ENCODE data around the gene PDE5A.

PDE5A gene

GRCh38 chr4:119581190-119581873 is 47.3 kb downstream of the PDE5A start:
- H3K36me3 ChIP-seq (ENCODE audit: control insufficient read depth, low read length): no peaks in the 10 kb centered on the region
- H3K79me2 ChIP-seq (ENCODE audit: control insufficient read depth, low read length): no peaks in the 10 kb centered on the region
- no peak for TF ChIP-seq EZH2phosphoT487 (IDR thresholded peaks at IDR 0.05; ENCODE audit: borderline replicate concordance, low read length)
- no peak for TF ChIP-seq CTCF (IDR thresholded peaks at IDR 0.05; ENCODE audit: low read depth, low read length, poor library complexity, severe bottlenecking)
- H3K4me3 ChIP-seq (ENCODE audit: low read length): no peak overlapping the region
- H3K4me2 ChIP-seq (ENCODE audit: low read length): no peak overlapping the region
- H3K9me3 ChIP-seq (ENCODE audit: control insufficient read depth, insufficient read depth, low read length): no peaks in the 10 kb centered on the region
- H3K27ac ChIP-seq (ENCODE audit: low read depth, low read length): no peak overlapping the region
- H3K4me1 ChIP-seq (ENCODE audit: control insufficient read depth, low read length): no peaks in the 10 kb centered on the region
- no peaks in the 10 kb centered on the region for H4K20me1 ChIP-seq (ENCODE audit: control insufficient read depth, insufficient read depth, low read depth, low read length)
- H3K27me3 ChIP-seq (ENCODE audit: control insufficient read depth, low read length): no peaks in the 10 kb centered on the region
- H3K9me2 ChIP-seq (replicated peaks; ENCODE audit: control insufficient read depth, low read length): no peaks in the 10 kb centered on the region
- no peaks in the 10 kb centered on the region for H3F3A ChIP-seq (ENCODE audit: control insufficient read depth, insufficient read depth)

- Histone ChIP-seq H3K27ac (ENCODE audit: low read depth, low read length) (no peak overlapping the region), H3K27me3 (ENCODE audit: control insufficient read depth, low read length) (no peaks in the 10 kb centered on the region), H3F3A (ENCODE audit: control insufficient read depth, insufficient read depth) (no peaks in the 10 kb centered on the region), H3K79me2 (ENCODE audit: control insufficient read depth, low read length) (no peaks in the 10 kb centered on the region), H4K20me1 (ENCODE audit: control insufficient read depth, insufficient read depth, low read depth, low read length) (no peaks in the 10 kb centered on the region), H3K4me3 (ENCODE audit: low read length) (no peak overlapping the region), H3K36me3 (ENCODE audit: control insufficient read depth, low read length) (no peaks in the 10 kb centered on the region), H3K9me3 (ENCODE audit: control insufficient read depth, insufficient read depth, low read length) (no peaks in the 10 kb centered on the region), H3K4me2 (ENCODE audit: low read length) (no peak overlapping the region), H3K9me2 (replicated peaks; ENCODE audit: control insufficient read depth, low read length) (no peaks in the 10 kb centered on the region), H3K4me1 (ENCODE audit: control insufficient read depth, low read length) (no peaks in the 10 kb centered on the region)
- TF ChIP-seq CTCF (IDR thresholded peaks at IDR 0.05; ENCODE audit: low read depth, low read length, poor library complexity, severe bottlenecking): no peak
- no peak for TF ChIP-seq EZH2phosphoT487 (IDR thresholded peaks at IDR 0.05; ENCODE audit: borderline replicate concordance, low read length)
These were observed 48.3 kb downstream of the PDE5A start for GRCh38 chr4:119580293-119580692.

- Histone ChIP-seq H3F3A (ENCODE audit: control insufficient read depth, insufficient read depth) (no peaks in the 10 kb centered on the region), H3K4me2 (ENCODE audit: low read length) (no peak overlapping the region), H3K4me1 (ENCODE audit: control insufficient read depth, low read length) (no peaks in the 10 kb centered on the region), H3K27me3 (ENCODE audit: control insufficient read depth, low read length) (no peaks in the 10 kb centered on the region), H3K36me3 (ENCODE audit: control insufficient read depth, low read length) (no peaks in the 10 kb centered on the region), H3K9me2 (replicated peaks; ENCODE audit: control insufficient read depth, low read length) (no peaks in the 10 kb centered on the region), H4K20me1 (ENCODE audit: control insufficient read depth, insufficient read depth, low read depth, low read length) (no peaks in the 10 kb centered on the region), H3K9me3 (ENCODE audit: control insufficient read depth, insufficient read depth, low read length) (no peaks in the 10 kb centered on the region), H3K4me3 (ENCODE audit: low read length) (no peak overlapping the region), H3K27ac (ENCODE audit: low read depth, low read length) (no peak overlapping the region), H3K79me2 (ENCODE audit: control insufficient read depth, low read length) (no peaks in the 10 kb centered on the region)
- TF ChIP-seq CTCF (IDR thresholded peaks at IDR 0.05; ENCODE audit: low read depth, low read length, poor library complexity, severe bottlenecking) (no peak), EZH2phosphoT487 (IDR thresholded peaks at IDR 0.05; ENCODE audit: borderline replicate concordance, low read length) (no peak)
These were observed 48.8 kb downstream of the PDE5A start for GRCh38 chr4:119579823-119580222.
